Thymus (tissue), 11 donors: ENCODE results near the gene MYOG. TPM values are rescaled to one million over a fixed set of nuclear protein-coding genes. Genes with fewer than 3 reads are reported as not detected.
A peak's percentile ranks its signal among the peaks of the same experiment; 100 is the strongest.

Experiments
- DNase-seq, 9 donors: peaks; one replicate each; pipeline ENCODE4 v3.0.0-alpha.2; 2013; ENCODE audit warnings: low spot score in 9 of 9, low read depth in 6 of 9, missing footprints in 1 of 9
- H3K27ac ChIP-seq, 2 donors: one replicate each; pipeline ENCODE4 v1.5.1; 2013; ENCODE audit warnings: control low read depth in 1 of 2, low read depth in 1 of 2, low read length in 1 of 2, mild to moderate bottlenecking in 1 of 2, moderate library complexity in 1 of 2
- H3K27me3 ChIP-seq, 2 donors: one replicate each; pipeline ENCODE4 v1.5.1; 2013; ENCODE audit warnings: low read length in 1 of 2; ENCODE audit not compliant: control insufficient read depth in 2 of 2, insufficient read depth in 1 of 2
- H3K36me3 ChIP-seq, 2 donors: one replicate each; pipeline ENCODE4 v1.5.1; 2013; ENCODE audit warnings: low read length in 1 of 2, mild to moderate bottlenecking in 1 of 2, moderate library complexity in 1 of 2; ENCODE audit not compliant: control insufficient read depth in 2 of 2, insufficient read depth in 2 of 2
- H3K4me1 ChIP-seq, 2 donors: one replicate each; pipeline ENCODE4 v1.5.1; 2013; ENCODE audit warnings: low read length in 2 of 2; ENCODE audit not compliant: control insufficient read depth in 2 of 2, insufficient read depth in 2 of 2
- H3K4me3 ChIP-seq, 2 donors: one replicate each; pipeline ENCODE4 v1.5.1; 2013; ENCODE audit warnings: low read length in 2 of 2, control low read depth in 1 of 2, mild to moderate bottlenecking in 1 of 2
- H3K9me3 ChIP-seq, 2 donors: one replicate each; pipeline ENCODE4 v1.5.1; 2013; ENCODE audit warnings: low read length in 1 of 2, mild to moderate bottlenecking in 1 of 2; ENCODE audit not compliant: control insufficient read depth in 2 of 2, insufficient read depth in 1 of 2
- WGBS: extraction: QIAGEN DNeasy Blood & Tissue Kit; methylation state at CpG from one replicate; pipeline ENCODE4 v1.1.7; 2013; 5-methylcytosine and 5-hydroxymethylcytosine counted together
- polyA plus RNA-seq: library from polyadenylated mRNA; stranded (reverse); fragments of 200-250 nt; gene quantifications from one replicate; pipeline ENCODE4 v1.2.3, GENCODE V29; 2013
- total RNA-seq: library from RNA; stranded (reverse); fragments of 120-200 nt; gene quantifications from one replicate; pipeline ENCODE4 v1.2.4, GENCODE V29; 2013
- donor health status: healthy.

MYOG gene
- total and polyA plus RNA-seq, 2 donors: 4.7 to 7.8 TPM

- DNase-seq: no peak
- H3K4me3 ChIP-seq: no peak overlapping the region
- no peaks in the 10 kb centered on the region for H3K36me3 ChIP-seq
- H3K4me1 ChIP-seq: peaks cover 0 to 7% of the 10 kb centered on the region in 2 donors
- H3K27me3 ChIP-seq: peaks cover 0 to 25% of the 10 kb centered on the region in 2 donors
- WGBS: 89% methylated on average over 7 of the region's 7 CpGs
- H3K27ac ChIP-seq: no peak overlapping the region
- no peaks in the 10 kb centered on the region for H3K9me3 ChIP-seq
These were observed 29.8 kb downstream of the MYOG start for GRCh38 chr1:203056012-203056411.

GRCh38 chr1:203055161-203055799, 30.5 kb downstream of the MYOG start:
- H3K27ac ChIP-seq: no peak overlapping the region
- H3K4me1 ChIP-seq: peaks cover 0 to 7% of the 10 kb centered on the region in 2 donors
- no peak for DNase-seq
- H3K36me3 ChIP-seq: no peaks in the 10 kb centered on the region
- H3K9me3 ChIP-seq: no peaks in the 10 kb centered on the region
- 96% methylated on average over 24 of the region's 24 CpGs for WGBS
- no peak overlapping the region for H3K4me3 ChIP-seq
- H3K27me3 ChIP-seq: peaks cover 0 to 25% of the 10 kb centered on the region in 2 donors

- DNase-seq: no peak
- H3K27me3 ChIP-seq: peaks cover 0 to 25% of the 10 kb centered on the region in 2 donors
- no peaks in the 10 kb centered on the region for H3K9me3 ChIP-seq
- no peak overlapping the region for H3K4me3 ChIP-seq
- WGBS: 96% methylated on average over 5 of the region's 5 CpGs
- H3K36me3 ChIP-seq: no peaks in the 10 kb centered on the region
- H3K4me1 ChIP-seq: peaks cover 0 to 7% of the 10 kb centered on the region in 2 donors
- no peak overlapping the region for H3K27ac ChIP-seq
These were observed 31.2 kb downstream of the MYOG start for GRCh38 chr1:203054642-203055041.

- Histone ChIP-seq H3K4me3 (no peak overlapping the region), H3K27ac (no peak overlapping the region), H3K4me1 (peaks cover 0 to 7% of the 10 kb centered on the region in 2 donors), H3K9me3 (no peaks in the 10 kb centered on the region), H3K27me3 (peaks cover 0 to 25% of the 10 kb centered on the region in 2 donors), H3K36me3 (no peaks in the 10 kb centered on the region)
- DNase-seq: no peak
- 96% methylated on average over 1 of the region's 1 CpG for WGBS
These were observed 31.6 kb downstream of the MYOG start for GRCh38 chr1:203054184-203054583.

- Histone ChIP-seq H3K4me3 (no peak overlapping the region), H3K9me3 (no peaks in the 10 kb centered on the region), H3K4me1 (peaks cover 0 to 7% of the 10 kb centered on the region in 2 donors), H3K27me3 (peaks cover 0 to 22% of the 10 kb centered on the region in 2 donors), H3K27ac (no peak overlapping the region), H3K36me3 (no peaks in the 10 kb centered on the region)
- 94% methylated on average over 3 of the region's 3 CpGs for WGBS
- DNase-seq: no peak
These were observed 33.2 kb downstream of the MYOG start for GRCh38 chr1:203052601-203053000.

GRCh38 chr1:203051841-203052324, 33.9 kb downstream of the MYOG start:
- Histone ChIP-seq H3K27ac (no peak overlapping the region), H3K27me3 (peaks cover 0 to 23% of the 10 kb centered on the region in 2 donors), H3K9me3 (no peaks in the 10 kb centered on the region), H3K4me1 (peaks cover 0 to 7% of the 10 kb centered on the region in 2 donors), H3K4me3 (no peak overlapping the region), H3K36me3 (no peaks in the 10 kb centered on the region)
- peak in 2 of 9 donors; percentile 29 to 35 for DNase-seq
- WGBS: 27% methylated on average over 20 of the region's 20 CpGs

- H3K27me3 ChIP-seq: peaks cover 0 to 23% of the 10 kb centered on the region in 2 donors
- no peak for DNase-seq
- WGBS: 91% methylated on average over 4 of the region's 4 CpGs
- peaks cover 0 to 7% of the 10 kb centered on the region in 2 donors for H3K4me1 ChIP-seq
- H3K9me3 ChIP-seq: no peaks in the 10 kb centered on the region
- H3K36me3 ChIP-seq: no peaks in the 10 kb centered on the region
- H3K4me3 ChIP-seq: no peak overlapping the region
- H3K27ac ChIP-seq: no peak overlapping the region
These were observed 35.0 kb downstream of the MYOG start for GRCh38 chr1:203050826-203051225.

GRCh38 chr1:203049576-203050180, 36.1 kb downstream of the MYOG start:
- Histone ChIP-seq H3K9me3 (no peaks in the 10 kb centered on the region), H3K27ac (no peak overlapping the region), H3K27me3 (peaks cover 0 to 23% of the 10 kb centered on the region in 2 donors), H3K4me1 (peaks cover 0 to 7% of the 10 kb centered on the region in 2 donors), H3K4me3 (no peak overlapping the region), H3K36me3 (no peaks in the 10 kb centered on the region)
- no peak for DNase-seq
- 96% methylated on average over 14 of the region's 14 CpGs for WGBS

- WGBS: 97% methylated on average over 4 of the region's 4 CpGs
- H3K27me3 ChIP-seq: peaks cover 0 to 23% of the 10 kb centered on the region in 2 donors
- no peaks in the 10 kb centered on the region for H3K36me3 ChIP-seq
- H3K27ac ChIP-seq: no peak overlapping the region
- H3K4me1 ChIP-seq: peaks cover 0 to 7% of the 10 kb centered on the region in 2 donors
- DNase-seq: no peak
- H3K4me3 ChIP-seq: no peak overlapping the region
- H3K9me3 ChIP-seq: no peaks in the 10 kb centered on the region
These were observed 36.7 kb downstream of the MYOG start for GRCh38 chr1:203049077-203049476.
